Spleen (tissue), 11 donors: ENCODE results near the gene CAMTA2. TPM values are rescaled to one million over a fixed set of nuclear protein-coding genes. Genes with fewer than 3 reads are reported as not detected.

Experiments used
- DNase-seq: peaks from one replicate; pipeline ENCODE4 v3.0.0-alpha.2; 2020
- H3K27ac ChIP-seq, 8 donors: fragments of 200-600 bp; sonication (generic) in 7 of 8; 1 replicate in 4 of 8; 2 replicates in 4 of 8; pipeline versions ENCODE4 v1.5.0 to v1.8.0; 2016 to 2021; ENCODE audit warnings: inconsistent platforms in 4 of 8, mild to moderate bottlenecking in 4 of 8, moderate library complexity in 1 of 8
- H3K27me3 ChIP-seq, 7 donors: fragments of 200-600 bp; sonication (generic) in 6 of 7; replicated peaks in 1 of 7; 1 replicate in 4 of 7; 2 replicates in 3 of 7; pipeline versions ENCODE4 v1.5.0 to v1.8.0; 2016 to 2021; ENCODE audit warnings: inconsistent platforms in 3 of 7, mild to moderate bottlenecking in 1 of 7
- H3K36me3 ChIP-seq, 6 donors: fragments of 200-600 bp; sonication (generic) in 5 of 6; 1 replicate in 4 of 6; 2 replicates in 2 of 6; pipeline versions ENCODE4 v1.5.0 to v1.8.0; 2016 to 2021; ENCODE audit warnings: inconsistent platforms in 2 of 6
- H3K4me1 ChIP-seq, 6 donors: fragments of 200-600 bp; sonication (generic) in 5 of 6; 1 replicate in 3 of 6; 2 replicates in 3 of 6; pipeline versions ENCODE4 v1.5.0 to v1.8.0; 2016 to 2021; ENCODE audit warnings: inconsistent platforms in 3 of 6
- H3K4me3 ChIP-seq, 8 donors: fragments of 200-600 bp; sonication (generic) in 7 of 8; 1 replicate in 4 of 8; 2 replicates in 4 of 8; pipeline versions ENCODE4 v1.5.0 to v1.8.0; 2016 to 2021; ENCODE audit warnings: inconsistent platforms in 4 of 8, mild to moderate bottlenecking in 4 of 8, moderate library complexity in 2 of 8
- H3K9me3 ChIP-seq, 8 donors: fragments of 200-600 bp; sonication (generic) in 7 of 8; 1 replicate in 4 of 8; 2 replicates in 4 of 8; pipeline versions ENCODE4 v1.5.0 to v1.8.0; 2016 to 2021; ENCODE audit warnings: inconsistent platforms in 4 of 8
- CTCF ChIP-seq, 11 experiments: fragments of 200-600 bp in 7 of 11; fragments of 450-650 bp in 4 of 11; sonication (generic) in 4 of 11; IDR thresholded peaks in 8 of 11; conservative IDR thresholded peaks in 3 of 11; 1 replicate in 7 of 11; 2 replicates in 4 of 11; pipeline versions ENCODE4 v1.4.0 to v1.8.0; 2016 to 2021; ENCODE audit warnings: antibody characterized with exemption in 11 of 11, inconsistent platforms in 4 of 11, mild to moderate bottlenecking in 1 of 11
- POLR2A ChIP-seq, 3 donors: fragments of 450-650 bp; IDR thresholded peaks; one replicate each; pipeline ENCODE4 v1.5.1; 2017; ENCODE audit warnings: antibody characterized with exemption in 3 of 3, mild to moderate bottlenecking in 1 of 3
- POLR2AphosphoS5 ChIP-seq, 3 donors: sonication (generic); formaldehyde crosslinking; IDR thresholded peaks; one replicate each; pipeline ENCODE4 v1.5.1; 2017; ENCODE audit warnings: antibody characterized with exemption in 3 of 3
- WGBS, 5 donors: extraction: QIAGEN DNeasy Blood & Tissue Kit in 3 of 5; methylation state at CpG; one replicate each; pipeline versions ENCODE4 v1.1.5 to v1.1.7; 2013 to 2018; 5-methylcytosine and 5-hydroxymethylcytosine counted together
- intact Hi-C: fragments of 100-400 bp; cut with DNase I; formaldehyde crosslinking; loops from one replicate; pipeline ENCODE4 v1.15.0; 2023; ENCODE audit warnings: low total_unique reads
- polyA plus RNA-seq, 3 donors: library from polyadenylated mRNA; stranded (reverse); fragments of 200-250 nt; gene quantifications; one replicate each; pipeline ENCODE4 v1.2.1, GENCODE V29; 2013
- total RNA-seq, 7 donors: library from RNA; depleted of rRNA in 3 of 7; stranded (reverse); fragments of >200 nt in 3 of 7; fragmentation: NEBNext Ultra II Directional in 4 of 7; extraction: Animal tissue kit (Norgen Biotek cat#: 25700) in 4 of 7; gene quantifications; one replicate each; pipeline versions ENCODE4 v1.1.0 to v1.2.1, GENCODE V29; 2016 to 2021
- donor health status: healthy with polysubstance abuse.
- donor health status: DM: no; HTN: no; CAD: no; lungs with moderate emphysema.
- donor health status: DM: no; HTN: no; CAD: no.
- donor health status: Bipolar disorder and iron deficiency.
- donor health status: healthy.
- donor health status: DM: no; HTN: no; CAD: no.
- donor health status: DM: yes; HTN: yes; CAD: no.

The CAMTA2 gene
- total and polyA plus RNA-seq, 10 donors, result 21.3 to 79.8 (median 50.5) TPM

GRCh38 chr17:4944163-4944553, 43.3 kb downstream of the CAMTA2 start:
- WGBS, 5 donors, result 2 to 13% (median 9%) methylated on average over 3 of the region's 3 CpGs
- Histone ChIP-seq H3K4me1 (peaks cover 56 to 78% (median 70%) of the 10 kb centered on the region in 6 donors), H3K36me3 (peaks cover 0 to 59% (median 42%) of the 10 kb centered on the region in 6 donors), H3K27ac (peak overlapping the region; percentile 66 to 99 (median 98)), H3K27me3 (no peaks in the 10 kb centered on the region), H3K4me3 (peak overlapping the region in 7 of 8 donors; percentile 10 to 100 (median 97)), H3K9me3 (no peaks in the 10 kb centered on the region)
- peak; percentile 89 for DNase-seq
- TF ChIP-seq CTCF (IDR thresholded peaks at IDR 0.05 in 8 of 11, conservative IDR thresholded peaks at IDR 0.05 in 3 of 11) (no peak), POLR2AphosphoS5 (IDR thresholded peaks at IDR 0.05) (peak in 1 of 3 donors; percentile 75), POLR2A (IDR thresholded peaks at IDR 0.05) (no peak)
- intact Hi-C loops, result no loop called here

- intact Hi-C loops, result no loop called here
- peak overlapping the region in 1 of 8 donors; percentile 78 for H3K4me3 ChIP-seq
- no peaks in the 10 kb centered on the region for H3K9me3 ChIP-seq
- 73 to 82% (median 78%) methylated on average over 13 of the region's 13 CpGs for WGBS, 5 donors
- peaks cover 0 to 65% (median 47%) of the 10 kb centered on the region in 6 donors for H3K36me3 ChIP-seq
- H3K27me3 ChIP-seq, result no peaks in the 10 kb centered on the region
- H3K27ac ChIP-seq, result peak overlapping the region; percentile 66 to 99 (median 98)
- no peak for TF ChIP-seq POLR2AphosphoS5 (IDR thresholded peaks at IDR 0.05)
- TF ChIP-seq CTCF (IDR thresholded peaks at IDR 0.05 in 8 of 11, conservative IDR thresholded peaks at IDR 0.05 in 3 of 11), result no peak
- TF ChIP-seq POLR2A (IDR thresholded peaks at IDR 0.05), result no peak
- no peak for DNase-seq
- peaks cover 63 to 84% (median 81%) of the 10 kb centered on the region in 6 donors for H3K4me1 ChIP-seq
Observed at GRCh38 chr17:4942760-4943508, 44.5 kb downstream of the CAMTA2 start.

GRCh38 chr17:4941319-4941610, 46.2 kb downstream of the CAMTA2 start:
- 25 to 48% (median 31%) methylated on average over 4 of the region's 4 CpGs for WGBS, 5 donors
- Histone ChIP-seq H3K4me3 (peak overlapping the region; percentile 57 to 95 (median 78)), H3K27me3 (no peaks in the 10 kb centered on the region), H3K27ac (peak overlapping the region; percentile 93 to 99 (median 97)), H3K9me3 (no peaks in the 10 kb centered on the region), H3K4me1 (peaks cover 58 to 90% (median 78%) of the 10 kb centered on the region in 6 donors), H3K36me3 (peaks cover 0 to 71% (median 54%) of the 10 kb centered on the region in 6 donors)
- no peak for DNase-seq
- TF ChIP-seq CTCF (IDR thresholded peaks at IDR 0.05 in 8 of 11, conservative IDR thresholded peaks at IDR 0.05 in 3 of 11), result no peak
- TF ChIP-seq POLR2A (IDR thresholded peaks at IDR 0.05), result no peak
- no peak for TF ChIP-seq POLR2AphosphoS5 (IDR thresholded peaks at IDR 0.05)
- intact Hi-C loops, result loop anchor here (2.0 kb wide), 1 partner anchor 26 kb away; the partner anchor contains the start of gene SPAG7
